HFF-Myc (cell line): ENCODE measurements around the gene PTPN6.

ENCODE experiments used
- DNase-seq: peaks from one replicate; pipeline ENCODE4 v3.0.0-alpha.2; 2011; ENCODE audit warnings: low read depth; ENCODE audit errors: extremely low read depth
- H3K4me3 ChIP-seq: replicated peaks from 2 replicates; pipeline ENCODE4 v1.5.1; 2011; ENCODE audit warnings: low read depth, mild to moderate bottlenecking, control low read depth, low read length
- TF ChIP-seq, protein P1 (sequence below): IDR thresholded peaks from 2 replicates; pipeline ENCODE4 v1.5.1; 2012; ENCODE audit warnings: mild to moderate bottlenecking, low read depth, low read length, control low read depth; ENCODE audit errors: missing control alignments

Gene PTPN6

DNA sequence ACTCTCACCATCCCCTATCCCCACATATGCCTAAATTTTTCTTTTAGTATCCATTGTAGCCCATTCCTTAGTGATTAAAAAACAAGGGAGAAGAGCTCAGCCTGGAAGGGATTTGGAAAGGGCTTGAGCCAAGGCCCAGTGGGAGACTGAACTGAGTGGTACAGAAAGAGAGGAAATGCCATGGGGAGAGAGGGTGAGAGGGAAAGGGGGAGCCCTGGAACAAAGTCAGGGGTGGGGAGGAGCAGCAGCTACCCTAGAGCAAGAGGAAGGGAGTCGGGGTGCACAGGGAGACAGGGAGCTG is 26.0 kb upstream of the PTPN6 start:
- no peak for DNase-seq
- TF ChIP-seq, protein P1, sequence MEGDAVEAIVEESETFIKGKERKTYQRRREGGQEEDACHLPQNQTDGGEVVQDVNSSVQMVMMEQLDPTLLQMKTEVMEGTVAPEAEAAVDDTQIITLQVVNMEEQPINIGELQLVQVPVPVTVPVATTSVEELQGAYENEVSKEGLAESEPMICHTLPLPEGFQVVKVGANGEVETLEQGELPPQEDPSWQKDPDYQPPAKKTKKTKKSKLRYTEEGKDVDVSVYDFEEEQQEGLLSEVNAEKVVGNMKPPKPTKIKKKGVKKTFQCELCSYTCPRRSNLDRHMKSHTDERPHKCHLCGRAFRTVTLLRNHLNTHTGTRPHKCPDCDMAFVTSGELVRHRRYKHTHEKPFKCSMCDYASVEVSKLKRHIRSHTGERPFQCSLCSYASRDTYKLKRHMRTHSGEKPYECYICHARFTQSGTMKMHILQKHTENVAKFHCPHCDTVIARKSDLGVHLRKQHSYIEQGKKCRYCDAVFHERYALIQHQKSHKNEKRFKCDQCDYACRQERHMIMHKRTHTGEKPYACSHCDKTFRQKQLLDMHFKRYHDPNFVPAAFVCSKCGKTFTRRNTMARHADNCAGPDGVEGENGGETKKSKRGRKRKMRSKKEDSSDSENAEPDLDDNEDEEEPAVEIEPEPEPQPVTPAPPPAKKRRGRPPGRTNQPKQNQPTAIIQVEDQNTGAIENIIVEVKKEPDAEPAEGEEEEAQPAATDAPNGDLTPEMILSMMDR: no peak
- H3K4me3 ChIP-seq: peak overlapping the region; percentile 91

DNA sequence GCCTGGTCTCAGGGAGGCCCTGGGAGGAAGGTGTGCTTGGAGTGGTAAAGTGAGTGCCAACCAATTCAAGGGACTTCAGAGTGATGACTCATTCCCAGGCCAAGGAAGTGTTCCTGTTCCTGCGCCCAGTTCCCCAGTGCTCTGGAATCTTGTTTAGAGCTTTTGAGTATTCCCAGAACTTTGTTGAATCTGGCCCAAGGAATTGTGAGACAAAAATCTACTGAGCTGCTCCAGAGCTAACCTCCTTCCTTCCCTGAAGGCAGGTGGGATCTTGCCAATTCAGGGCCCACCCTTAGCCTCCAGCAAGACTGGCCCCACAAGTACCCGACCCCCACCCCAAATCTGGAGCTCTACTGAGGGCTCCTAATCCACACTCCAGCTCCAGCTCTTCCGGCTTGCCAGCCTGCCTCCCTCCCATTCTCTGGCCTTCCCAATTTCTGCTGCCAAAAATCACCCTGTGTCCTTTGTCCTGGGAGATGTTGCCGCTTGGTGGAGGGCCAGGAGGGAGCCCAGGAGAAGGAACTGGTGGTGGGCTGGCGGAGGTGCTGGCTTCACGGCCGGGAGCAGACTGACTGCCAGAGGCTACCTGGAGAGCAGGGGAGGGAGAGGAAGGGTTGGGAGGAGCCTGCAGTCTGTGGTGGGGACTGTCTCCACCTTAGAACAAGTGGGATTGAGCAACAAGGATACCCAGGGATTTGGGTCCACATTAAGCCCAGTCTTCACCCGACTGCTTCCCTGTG is 25.4 kb upstream of the PTPN6 start:
- peak overlapping the region; percentile 91 for H3K4me3 ChIP-seq
- peak; percentile 87 for DNase-seq

DNA sequence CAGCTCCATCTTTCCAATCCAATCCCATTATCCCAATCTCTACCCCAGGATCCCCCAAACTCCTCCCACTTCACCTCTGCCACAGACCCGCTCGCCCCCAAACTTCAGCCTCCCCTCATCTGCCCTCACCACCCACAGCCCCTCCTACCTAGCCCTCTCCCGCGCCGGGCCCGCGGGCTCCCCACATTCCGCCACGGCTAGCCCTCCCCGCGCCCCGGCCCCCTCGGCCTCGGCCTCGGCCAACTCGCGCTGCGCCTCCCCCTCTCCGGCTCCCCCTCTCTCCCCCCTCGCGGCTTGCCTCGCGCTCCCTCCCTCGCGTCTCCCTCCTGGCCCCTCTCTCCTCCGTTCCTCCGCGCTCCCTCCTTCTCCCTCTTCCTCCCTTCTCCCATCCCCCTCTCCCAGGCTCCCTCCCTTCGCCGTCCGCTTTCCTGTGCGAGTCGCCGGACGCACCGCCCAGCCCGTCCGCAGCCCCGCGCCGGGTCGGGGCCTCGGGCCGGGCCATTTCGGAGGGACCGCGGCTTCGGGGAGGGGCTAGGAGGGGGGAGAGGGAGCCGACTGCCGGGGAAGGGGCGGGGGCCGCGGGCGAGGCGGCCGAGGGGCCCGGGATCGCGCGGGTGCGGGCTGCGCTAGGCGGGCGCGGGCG is 23.7 kb upstream of the PTPN6 start, which contains the start of gene ATN1:
ATN1 (plus strand) TSS at position 581 of the 643 bp plus-strand sequence. CDS start 6,043 bp downstream, outside the sequence.
- no peak for DNase-seq
- TF ChIP-seq, protein P1: no peak
- peak within 1 kb of the TSS; percentile 91 for H3K4me3 ChIP-seq

More for the DNA sequence above, 25.4 kb upstream of the PTPN6 start:
- TF ChIP-seq, protein P1: no peak

DNA sequence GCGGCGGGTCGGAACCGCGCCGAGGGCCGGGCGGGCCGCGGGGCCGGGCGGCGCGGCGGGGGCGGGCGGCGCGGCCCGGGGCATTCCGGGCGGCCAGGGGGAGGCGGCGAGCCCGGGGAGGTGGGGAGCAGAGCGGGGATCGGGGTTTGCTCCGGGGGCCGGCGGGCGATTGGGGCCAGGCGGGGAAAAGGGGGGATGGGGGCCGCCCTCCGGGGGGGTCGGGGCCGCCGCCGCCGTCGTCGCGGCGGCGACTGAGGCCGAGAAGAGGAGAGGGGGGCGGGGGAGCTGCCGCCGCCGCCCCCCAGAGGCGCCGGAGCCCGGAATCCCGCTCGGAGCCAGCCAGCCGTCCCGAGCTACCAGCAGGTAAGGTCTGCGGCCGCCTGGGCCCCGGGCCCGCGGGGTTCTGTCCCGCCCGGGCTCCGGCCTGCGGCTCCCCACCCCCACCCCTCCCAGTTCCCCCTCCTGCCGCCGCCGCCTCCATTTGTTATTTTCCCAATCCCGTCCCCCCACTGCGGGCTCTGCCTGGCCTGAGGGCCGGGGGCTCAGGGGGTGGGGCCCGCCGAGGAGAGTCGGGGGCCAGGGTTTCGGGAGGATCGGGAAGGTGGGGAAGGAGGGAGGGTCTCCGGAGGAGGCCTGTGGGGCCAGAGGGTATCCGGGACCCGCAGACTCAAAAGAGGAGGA is 23.0 kb upstream of the PTPN6 start:
- DNase-seq: no peak
- TF ChIP-seq, protein P1: no peak
- peak overlapping the region; percentile 91 for H3K4me3 ChIP-seq

DNA sequence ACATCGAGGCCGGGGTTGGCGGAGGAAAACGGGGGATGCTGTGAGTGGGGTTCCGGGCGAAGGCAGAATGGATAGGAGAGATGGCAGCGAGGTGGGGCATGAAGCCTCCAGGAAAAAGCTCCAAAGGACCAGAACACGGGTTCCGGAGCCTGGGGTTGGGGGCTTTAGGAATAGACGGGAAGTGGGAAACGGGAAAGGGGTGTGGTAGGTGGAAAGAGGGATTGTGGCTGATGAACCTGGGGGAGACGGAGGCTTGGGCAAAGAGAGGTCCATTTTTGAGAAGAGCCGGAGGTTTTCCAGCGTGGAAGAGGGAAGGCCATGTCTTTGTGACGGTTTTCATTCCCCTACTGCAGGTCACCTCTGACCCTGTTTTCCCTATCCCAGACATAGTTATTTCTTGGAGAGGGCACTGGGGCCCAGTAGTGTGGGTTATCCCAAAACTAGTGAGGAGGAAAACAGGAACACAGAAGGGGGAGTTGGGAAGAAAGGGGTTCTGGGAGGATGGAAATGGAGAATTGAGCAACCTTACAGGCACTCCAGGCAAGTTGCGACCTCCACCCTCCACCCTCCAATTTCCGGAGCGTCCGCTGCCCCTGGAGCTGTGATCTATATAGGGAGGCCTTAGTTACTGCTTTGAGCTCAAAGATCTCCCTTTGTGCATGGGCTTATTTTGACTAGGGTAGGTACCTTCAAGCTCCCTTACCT is 22.3 kb upstream of the PTPN6 start:
- no peak for DNase-seq
- TF ChIP-seq, protein P1: no peak
- peak overlapping the region; percentile 91 for H3K4me3 ChIP-seq
